ENCODE results near the gene AUTS2. TPM values are rescaled to one million over a fixed set of nuclear protein-coding genes. Genes with fewer than 3 reads are reported as not detected.

The AUTS2 gene
- total and polyA plus RNA-seq, 2 experiments from 2014 or later, result 32.0 to 91.0 TPM

GRCh38 chr7:70684173-70684572, 1085.9 kb downstream of the AUTS2 start:
- H3K27me3 Mint-ChIP-seq (ENCODE audit: insufficient read depth, low read depth, poor library complexity), result peaks cover 57% of the 10 kb centered on the region

More at GRCh38 chr7:70684173-70684572, 1085.9 kb downstream of the AUTS2 start:
- H3F3A ChIP-seq (replicated peaks; ENCODE audit: low read depth), result 0 out of 2 replicates have a peak, but pooled peaks cover 4% of the 10 kb centered on the region
- no peak for ATAC-seq
- no peak overlapping the region for H2AFZ ChIP-seq
- peaks cover 8% of the 10 kb centered on the region for H4K20me1 ChIP-seq (replicated peaks; ENCODE audit: insufficient read depth)
- H3K9me2 ChIP-seq (ENCODE audit: insufficient read depth), result no peaks in the 10 kb centered on the region
- H3K36me3 ChIP-seq (ENCODE audit: insufficient read depth), result no peaks in the 10 kb centered on the region
- H3K27me3 ChIP-seq (ENCODE audit: insufficient read depth), result peaks cover 72% of the 10 kb centered on the region
- no peak for DNase-seq (ENCODE audit: low spot score)
- H3K27ac Mint-ChIP-seq, result no peak overlapping the region
- H3K9me3 Mint-ChIP-seq, result no peaks in the 10 kb centered on the region; the same call in 2 of the 3 replicates
- H3K4me1 ChIP-seq (ENCODE audit: insufficient read depth), result peaks cover 31% of the 10 kb centered on the region
- TF ChIP-seq EZH2phosphoT487 (IDR thresholded peaks at IDR 0.05; ENCODE audit: unreplicated experiment) (no peak), ZNF462 (CRISPR knock-in tag; IDR thresholded peaks at IDR 0.05) (no peak), STAT1 (IDR thresholded peaks at IDR 0.05; ENCODE audit: unreplicated experiment) (no peak), CTCF (conservative IDR thresholded peaks at IDR 0.05; ENCODE audit: low read depth in 2 of 2) (no peak), NANOG (IDR thresholded peaks at IDR 0.05; ENCODE audit: borderline replicate concordance) (no peak), ZNF114 (CRISPR knock-in tag; IDR thresholded peaks at IDR 0.05) (no peak), EZH2 (IDR thresholded peaks at IDR 0.05; ENCODE audit: low read depth, unreplicated experiment) (no peak), POLR2AphosphoS5 (IDR thresholded peaks at IDR 0.05; ENCODE audit: low read depth) (no peak)
- TF ChIP-seq, protein P1, sequence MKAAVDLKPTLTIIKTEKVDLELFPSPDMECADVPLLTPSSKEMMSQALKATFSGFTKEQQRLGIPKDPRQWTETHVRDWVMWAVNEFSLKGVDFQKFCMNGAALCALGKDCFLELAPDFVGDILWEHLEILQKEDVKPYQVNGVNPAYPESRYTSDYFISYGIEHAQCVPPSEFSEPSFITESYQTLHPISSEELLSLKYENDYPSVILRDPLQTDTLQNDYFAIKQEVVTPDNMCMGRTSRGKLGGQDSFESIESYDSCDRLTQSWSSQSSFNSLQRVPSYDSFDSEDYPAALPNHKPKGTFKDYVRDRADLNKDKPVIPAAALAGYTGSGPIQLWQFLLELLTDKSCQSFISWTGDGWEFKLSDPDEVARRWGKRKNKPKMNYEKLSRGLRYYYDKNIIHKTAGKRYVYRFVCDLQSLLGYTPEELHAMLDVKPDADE (IDR thresholded peaks at IDR 0.05), result no peak
- H3K79me2 ChIP-seq (replicated peaks; ENCODE audit: insufficient read depth), result no peaks in the 10 kb centered on the region
- H3K4me3 Mint-ChIP-seq, result no peak overlapping the region
- no peak overlapping the region for H3K4me2 ChIP-seq
- H3K27ac ChIP-seq (ENCODE audit: low read depth), result no peak overlapping the region
- H3K4me1 Mint-ChIP-seq, result peaks cover 32% of the 10 kb centered on the region
- no peak overlapping the region for H3K4me3 ChIP-seq
- no peaks in the 10 kb centered on the region for H3K36me3 Mint-ChIP-seq (ENCODE audit: low read depth)

Data from GM23338 (cell line).